GM18868 (cell line): ENCODE measurements around the gene MOB3A.

Experiments used
- ATAC-seq: cut with Tn5 transposase; IDR thresholded peaks from one replicate; pipeline ENCODE4 v1.9.1; 2021; ENCODE audit warnings: mild to moderate bottlenecking, moderate library complexity; ENCODE audit not compliant: unreplicated experiment

Gene MOB3A

GRCh38 chr19:2126879-2127518 lies 30.9 kb upstream of the MOB3A start:
- ATAC-seq: no peak

DNA sequence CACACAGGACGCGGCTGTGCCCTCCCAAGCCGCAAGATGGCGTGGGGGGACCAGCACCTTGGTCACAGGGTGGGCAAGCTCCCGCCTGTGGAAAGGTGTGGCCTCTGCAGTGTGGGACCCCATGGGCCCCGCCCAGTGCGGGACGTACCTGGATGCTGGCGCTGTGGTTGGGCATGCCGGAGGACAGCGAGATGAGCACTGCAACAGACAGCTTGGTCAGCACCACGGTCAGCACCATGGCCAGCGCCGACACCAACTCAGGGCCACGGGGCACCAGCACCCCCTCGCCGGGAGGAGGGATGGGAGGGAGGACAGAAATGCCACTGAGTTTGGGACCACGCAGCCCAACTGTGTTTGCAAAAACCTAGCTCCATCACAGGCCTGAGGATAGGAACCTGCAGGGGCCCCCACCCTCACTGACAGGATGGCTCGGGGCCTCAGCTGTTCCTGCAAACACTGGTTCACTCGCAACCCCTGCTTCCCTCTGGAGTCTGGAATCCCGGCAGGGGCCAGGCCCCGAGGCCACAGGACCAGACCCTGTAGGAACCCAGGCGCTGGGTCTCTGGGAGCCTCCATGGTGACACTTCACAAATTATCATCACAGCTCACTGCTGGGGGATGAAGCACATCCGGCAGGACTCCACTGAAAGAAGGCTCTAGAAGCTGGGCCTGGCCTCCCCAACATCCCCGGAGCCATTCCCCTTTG lies 27.7 kb upstream of the MOB3A start:
- ATAC-seq: no peak

GRCh38 chr19:2122982-2123381 lies 26.9 kb upstream of the MOB3A start:
- ATAC-seq: no peak

DNA sequence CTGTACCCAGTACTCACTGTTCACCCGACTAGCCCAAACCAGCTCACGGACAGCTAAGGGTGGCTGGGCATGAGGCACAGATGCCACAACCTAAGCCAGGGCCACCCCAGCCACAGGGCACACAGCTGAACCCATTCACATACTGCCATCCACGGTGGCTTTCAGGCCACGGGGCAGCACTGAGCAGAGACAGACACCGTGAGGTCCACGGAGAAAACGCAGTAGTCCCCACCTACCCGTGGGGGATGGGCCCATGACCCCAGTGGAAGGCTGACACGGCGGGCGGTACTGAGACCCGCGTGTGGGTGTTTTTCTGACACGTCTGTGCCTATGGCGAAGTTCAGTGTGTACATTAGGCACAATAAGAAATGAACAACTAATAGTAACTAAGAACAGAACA lies 26.1 kb upstream of the MOB3A start:
- no peak for ATAC-seq

DNA sequence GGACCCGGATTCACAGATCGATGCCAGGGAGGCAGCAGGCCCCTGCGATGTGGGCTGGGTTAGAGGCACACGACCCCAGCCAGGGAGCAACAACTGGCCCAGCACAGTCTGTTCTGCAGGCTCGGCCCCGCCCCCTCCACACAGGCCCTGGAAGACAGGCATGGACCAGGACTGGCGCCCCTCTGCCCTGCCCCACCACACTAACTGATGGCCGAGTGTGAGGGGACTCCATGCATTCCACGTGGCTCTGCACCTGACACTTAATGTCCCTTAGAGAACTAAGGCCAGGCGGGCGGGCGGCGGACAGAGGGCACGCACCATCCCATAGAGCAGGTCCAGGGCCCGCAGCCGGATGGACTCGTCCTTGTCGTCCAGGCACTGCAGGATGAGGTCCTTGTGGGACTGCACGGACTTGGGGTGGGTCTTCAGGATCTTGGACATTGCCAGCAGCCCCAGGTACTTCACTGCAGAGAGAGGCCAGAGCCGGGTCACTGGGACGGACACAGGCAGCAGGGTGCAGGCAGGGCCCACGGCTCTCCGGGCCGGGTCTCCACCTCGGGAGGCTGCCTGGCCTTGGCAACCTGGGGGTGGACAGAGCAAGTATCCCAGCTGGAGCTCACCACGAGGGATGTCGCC lies 25.4 kb upstream of the MOB3A start:
- ATAC-seq: no peak

DNA sequence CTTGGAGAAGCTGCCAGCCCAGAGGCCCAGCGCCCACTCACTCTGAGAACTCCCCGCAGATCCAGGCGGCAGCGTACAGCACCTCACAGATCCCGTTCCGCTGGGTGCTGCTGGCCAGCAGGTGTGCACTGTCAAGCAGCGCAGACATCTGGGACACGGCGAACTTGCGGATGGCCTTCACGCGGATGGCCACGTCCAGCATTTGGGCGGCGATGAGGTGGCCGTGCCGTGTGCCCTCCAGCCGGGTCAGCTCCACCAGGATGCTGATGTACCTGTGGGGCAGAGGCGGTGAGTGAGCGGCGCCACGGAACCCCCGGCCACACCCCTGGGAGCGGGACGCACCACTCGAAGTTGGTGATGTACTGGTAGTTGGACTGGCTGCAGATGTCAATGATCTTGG lies 24.7 kb upstream of the MOB3A start:
- no peak for ATAC-seq

- ATAC-seq: no peak
Measured at GRCh38 chr19:2119921-2120785, 24.0 kb upstream of the MOB3A start.

DNA sequence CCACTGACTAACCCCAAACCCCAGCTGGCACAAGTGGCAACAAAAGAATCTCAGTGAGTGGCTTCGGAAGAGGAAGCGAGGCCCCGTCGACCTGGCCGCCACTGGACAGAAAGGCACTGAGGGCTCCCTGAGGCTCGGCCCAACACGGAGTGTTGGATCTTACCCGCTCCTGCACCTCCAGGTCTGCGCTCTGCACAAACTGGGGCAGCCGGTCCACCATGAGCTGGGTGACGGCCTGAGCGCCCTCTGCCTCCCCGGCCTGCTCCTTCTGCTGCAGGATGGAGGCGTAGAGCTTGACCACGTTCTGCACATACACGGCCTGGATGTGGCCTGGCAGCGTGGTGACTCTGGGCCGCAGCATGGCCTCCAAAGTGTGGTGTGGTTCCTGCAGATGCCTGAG lies 22.3 kb upstream of the MOB3A start:
- ATAC-seq: no peak

- no peak for ATAC-seq
Measured at GRCh38 chr19:2117215-2117960, 21.3 kb upstream of the MOB3A start.

DNA sequence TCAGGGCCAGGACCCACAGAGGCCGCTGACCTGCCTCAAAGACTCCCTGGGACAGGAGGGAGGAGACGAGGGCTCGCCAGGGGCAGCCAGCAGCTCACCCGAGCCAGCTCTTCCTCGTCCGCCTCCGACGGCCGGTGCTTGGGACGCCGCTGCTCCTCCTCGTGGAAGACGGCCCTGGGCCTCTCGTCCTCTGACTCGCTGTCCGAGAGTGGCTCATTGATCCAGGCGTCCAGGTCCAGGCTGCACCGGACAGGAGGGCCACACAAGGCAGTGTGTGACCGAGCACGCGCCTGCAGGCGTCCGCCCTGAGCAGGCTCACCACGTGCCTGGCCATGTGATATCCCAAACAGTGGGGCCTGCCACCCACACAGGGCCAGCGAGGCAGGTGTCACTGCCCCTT lies 20.4 kb upstream of the MOB3A start:
- ATAC-seq: no peak

DNA sequence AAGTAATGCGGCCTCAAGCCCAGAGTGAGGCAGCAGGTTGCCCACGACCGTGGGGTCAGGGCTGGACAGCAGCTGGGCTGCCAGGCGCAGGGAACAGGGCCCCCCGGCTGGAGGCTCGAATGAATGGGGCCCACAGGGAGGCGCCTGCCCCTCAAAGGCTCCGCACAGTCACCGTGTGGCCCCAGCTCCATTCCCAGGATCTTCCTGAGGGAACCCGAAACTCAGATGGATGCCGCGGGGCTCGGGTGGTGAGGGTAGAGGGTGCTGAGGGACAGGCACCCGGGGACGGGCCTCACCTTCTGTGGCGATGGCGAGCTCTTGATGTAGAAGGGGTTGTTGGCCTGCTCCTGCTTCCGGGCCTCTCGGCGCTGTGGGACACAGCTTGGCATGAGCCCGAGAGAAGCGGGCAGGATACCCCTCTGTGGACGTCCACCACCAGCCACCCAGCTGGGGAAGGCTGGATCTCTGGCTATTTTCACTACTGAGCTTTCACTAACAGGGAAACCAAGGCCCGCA lies 19.8 kb upstream of the MOB3A start:
- no peak for ATAC-seq

- ATAC-seq: no peak
Measured at GRCh38 chr19:2115324-2115723, 19.2 kb upstream of the MOB3A start.

- no peak for ATAC-seq
Measured at GRCh38 chr19:2114821-2115220, 18.7 kb upstream of the MOB3A start.

DNA sequence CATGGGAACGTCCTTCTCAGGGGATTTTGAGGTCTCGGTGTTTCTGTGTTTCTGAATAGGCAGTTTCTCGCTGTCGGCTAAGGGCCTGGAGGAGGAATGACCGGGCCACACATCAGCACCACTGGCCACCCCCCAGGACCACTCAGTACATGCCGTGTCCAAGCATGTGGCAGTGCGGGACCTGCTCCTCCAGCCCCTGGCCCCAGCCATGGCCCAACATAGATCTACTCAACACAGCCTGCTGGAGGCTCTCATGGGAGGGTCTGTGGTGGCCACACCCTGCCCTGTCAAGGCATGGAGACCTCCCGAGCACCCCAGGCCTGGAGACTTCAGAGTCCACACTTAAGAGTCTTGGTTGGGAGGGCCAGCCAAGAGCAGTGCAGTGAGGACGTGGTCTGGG lies 18.1 kb upstream of the MOB3A start:
- ATAC-seq: no peak

GRCh38 chr19:2113439-2114211 lies 17.5 kb upstream of the MOB3A start:
- no peak for ATAC-seq

DNA sequence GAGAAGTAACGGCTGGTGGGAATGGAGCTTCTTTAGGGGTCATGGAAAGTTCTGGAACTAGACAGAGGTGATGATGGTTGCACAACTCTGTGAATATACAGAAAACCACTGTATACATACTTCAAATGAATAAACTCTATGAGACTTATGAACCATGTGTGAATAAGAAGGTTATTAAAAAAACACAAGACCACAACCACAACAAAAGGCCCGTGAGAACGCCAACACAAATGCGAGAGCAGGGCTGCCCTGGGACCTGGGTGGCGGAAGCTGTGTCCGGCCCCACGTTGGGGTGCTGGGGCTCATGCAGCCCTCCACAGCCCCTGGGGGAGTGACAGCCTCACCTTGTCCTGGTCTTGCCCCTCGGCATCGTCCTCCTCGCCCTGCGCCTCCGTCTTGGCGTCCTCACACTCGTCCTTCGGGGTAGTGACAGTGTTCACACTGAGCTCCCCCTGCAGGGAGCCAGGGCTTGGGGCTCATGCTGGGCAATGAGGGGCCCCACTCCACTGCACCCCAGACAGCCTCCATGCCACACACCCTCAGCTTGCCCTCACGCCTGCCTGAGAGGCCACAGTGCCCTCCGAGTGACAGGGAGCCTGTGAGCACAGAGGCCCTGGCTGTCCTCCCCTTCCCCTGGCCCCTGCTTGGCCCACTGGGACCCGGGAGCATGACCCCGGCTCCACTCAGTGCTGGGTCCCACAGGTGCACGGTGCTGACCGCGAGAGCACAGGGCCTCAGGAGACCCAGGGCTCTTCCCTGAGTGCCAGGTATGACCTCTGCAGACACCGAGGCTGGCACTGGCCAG lies 16.6 kb upstream of the MOB3A start:
- ATAC-seq: no peak

DNA sequence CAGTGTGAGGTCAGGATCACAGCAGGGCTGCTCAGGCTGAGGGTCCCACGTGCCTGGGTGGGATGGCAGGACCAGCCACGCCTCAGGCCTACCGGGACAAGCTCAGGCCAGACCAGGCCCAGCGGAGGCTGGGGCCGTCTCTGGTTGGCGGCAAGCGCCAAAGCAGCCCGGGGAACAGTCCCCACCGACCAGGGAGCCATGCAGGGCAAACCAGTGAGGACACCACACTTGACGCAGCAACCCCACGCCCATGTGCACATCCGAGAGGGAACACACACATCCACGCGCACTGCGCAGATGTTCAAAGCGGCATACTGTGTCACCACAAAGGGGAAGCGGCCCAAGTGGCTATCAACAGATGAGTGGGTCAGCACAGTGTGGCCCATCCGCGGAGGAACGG lies 15.8 kb upstream of the MOB3A start:
- ATAC-seq: no peak

- no peak for ATAC-seq
Measured at GRCh38 chr19:2111425-2111824, 15.3 kb upstream of the MOB3A start.

- ATAC-seq: no peak
Measured at GRCh38 chr19:2110822-2111221, 14.7 kb upstream of the MOB3A start.
